GM21447 (cell line): ENCODE results near the gene OR2S2.
"Not testable (repeated sequence)": the region's sequence is repeated elsewhere in the genome, so short reads cannot be mapped to it uniquely, and the experiment has no call there.

Experiments
- ATAC-seq: cut with Tn5 transposase; IDR thresholded peaks from one replicate; pipeline ENCODE4 v1.9.1; 2021; ENCODE audit not compliant: unreplicated experiment

OR2S2 gene

GRCh38 chr9:35935261-35935660, 22.7 kb downstream of the OR2S2 start:
- no peak for ATAC-seq

GRCh38 chr9:35934069-35934468, 23.9 kb downstream of the OR2S2 start:
- ATAC-seq = not testable (repeated sequence)

- ATAC-seq = no peak
Measured at GRCh38 chr9:35933550-35934067, 24.3 kb downstream of the OR2S2 start.

GRCh38 chr9:35932735-35933134, 25.2 kb downstream of the OR2S2 start:
- ATAC-seq = no peak

- ATAC-seq = no peak
Measured at GRCh38 chr9:35930989-35931388, 27.0 kb downstream of the OR2S2 start.

GRCh38 chr9:35930521-35930920, 27.4 kb downstream of the OR2S2 start:
- no peak for ATAC-seq

GRCh38 chr9:35929453-35929718, 28.6 kb downstream of the OR2S2 start:
- ATAC-seq = no peak

- no peak for ATAC-seq
Measured at GRCh38 chr9:35928591-35929452, 29.1 kb downstream of the OR2S2 start.

- no peak for ATAC-seq
Measured at GRCh38 chr9:35923927-35924763, 33.8 kb downstream of the OR2S2 start.

- no peak for ATAC-seq
Measured at GRCh38 chr9:35923598-35923926, 34.4 kb downstream of the OR2S2 start.

GRCh38 chr9:35920051-35920620, 37.8 kb downstream of the OR2S2 start:
- ATAC-seq = no peak

GRCh38 chr9:35919212-35920008, 38.5 kb downstream of the OR2S2 start:
- ATAC-seq = no peak

GRCh38 chr9:35918780-35919179, 39.2 kb downstream of the OR2S2 start:
- no peak for ATAC-seq

- no peak for ATAC-seq
Measured at GRCh38 chr9:35917261-35917660, 40.7 kb downstream of the OR2S2 start.

GRCh38 chr9:35915681-35916294, 42.2 kb downstream of the OR2S2 start:
- no peak for ATAC-seq

GRCh38 chr9:35914301-35914807, 43.6 kb downstream of the OR2S2 start:
- ATAC-seq = no peak

GRCh38 chr9:35913429-35913828, 44.5 kb downstream of the OR2S2 start:
- not testable (repeated sequence) for ATAC-seq

GRCh38 chr9:35912791-35913400, 45.1 kb downstream of the OR2S2 start:
- ATAC-seq = no peak

- no peak for ATAC-seq
Measured at GRCh38 chr9:35911690-35912089, 46.3 kb downstream of the OR2S2 start.
